ENCODE results near the gene AGPS.
"Not testable (repeated sequence)": the region's sequence is repeated elsewhere in the genome, so short reads cannot be mapped to it uniquely, and the experiment has no call there.

The AGPS gene

DNA sequence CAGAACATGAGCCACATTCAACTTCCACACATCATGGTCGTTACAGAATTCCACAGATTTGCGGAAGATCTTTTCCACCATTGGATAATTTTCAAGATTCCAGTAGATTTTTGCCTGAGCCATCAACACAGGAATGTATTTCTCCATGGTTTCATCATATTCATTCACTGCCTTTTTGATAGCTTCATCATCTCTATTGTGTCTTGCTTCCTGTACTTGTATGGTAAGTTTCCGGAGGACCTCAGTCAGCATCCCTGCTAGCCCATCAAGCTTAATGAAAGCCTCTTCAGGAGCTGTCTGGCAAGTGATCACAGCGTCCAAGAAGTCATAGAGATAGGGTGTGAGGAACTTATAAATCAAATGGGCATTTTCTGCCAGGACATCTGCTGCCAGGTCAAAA is 158.8 kb downstream of the AGPS start:
- not testable (repeated sequence) for DNase-seq (ENCODE audit: low read depth in 2 of 2)

DNA sequence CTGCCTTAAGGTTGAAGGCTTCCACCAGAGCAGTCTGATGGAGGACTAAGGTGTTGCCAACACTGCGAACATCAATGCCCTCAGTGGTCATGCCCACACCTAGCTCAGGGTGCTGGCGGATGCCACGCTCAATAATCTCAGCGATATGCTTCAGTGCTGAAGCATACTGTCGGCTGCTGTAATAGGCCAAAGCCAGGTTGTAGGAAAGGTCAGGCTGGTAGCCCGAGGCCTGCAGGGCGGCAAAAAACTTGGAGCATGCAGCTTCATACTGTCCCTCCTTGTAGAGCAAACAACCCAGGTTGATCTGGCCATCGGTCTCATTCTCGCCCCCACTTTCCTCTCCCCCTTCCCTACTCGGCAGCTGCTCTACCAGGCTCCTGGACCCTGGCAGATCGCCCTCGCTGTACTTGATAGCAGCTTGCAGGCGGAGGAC is 159.4 kb downstream of the AGPS start:
- no peak for DNase-seq (ENCODE audit: low read depth in 2 of 2)

DNA sequence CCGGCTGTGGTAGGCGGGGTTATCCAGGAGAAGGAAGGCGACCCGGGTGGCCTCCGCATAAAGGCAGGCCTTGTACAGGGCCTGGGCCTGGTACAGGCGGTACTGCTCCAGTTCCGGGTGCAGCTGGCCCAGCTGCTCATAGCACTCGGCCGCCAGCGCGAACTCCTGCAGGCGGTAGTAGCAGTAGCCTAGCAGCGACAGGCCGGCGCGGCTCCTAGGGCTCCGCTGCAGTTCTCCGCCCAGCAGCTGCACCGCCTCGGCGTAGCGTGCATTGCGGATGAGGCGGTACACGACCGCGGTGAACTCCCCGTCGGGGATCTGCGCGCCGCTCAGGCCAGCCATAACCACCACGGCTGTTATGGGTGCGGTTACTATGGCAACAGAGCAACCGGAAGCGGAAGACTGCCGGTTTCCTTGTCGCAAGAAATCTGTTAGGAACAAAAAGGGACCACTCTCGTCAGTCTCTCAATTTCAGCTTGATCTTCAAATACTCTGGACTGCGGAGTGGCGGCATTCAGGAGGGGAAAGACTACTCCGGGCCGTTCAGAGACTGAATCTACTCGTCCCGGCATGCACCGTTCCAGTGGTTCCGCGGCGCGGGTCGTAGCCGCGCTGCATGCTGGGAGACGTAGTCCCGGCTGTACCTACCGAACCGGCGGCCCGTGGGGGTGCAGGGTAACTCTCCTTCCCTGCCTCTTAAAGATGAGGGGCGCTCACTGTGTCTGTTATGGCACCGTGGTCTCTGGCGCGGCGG is 160.0 kb downstream of the AGPS start:
- peak; percentile 65 to 69 for DNase-seq (ENCODE audit: low read depth in 2 of 2)

DNA sequence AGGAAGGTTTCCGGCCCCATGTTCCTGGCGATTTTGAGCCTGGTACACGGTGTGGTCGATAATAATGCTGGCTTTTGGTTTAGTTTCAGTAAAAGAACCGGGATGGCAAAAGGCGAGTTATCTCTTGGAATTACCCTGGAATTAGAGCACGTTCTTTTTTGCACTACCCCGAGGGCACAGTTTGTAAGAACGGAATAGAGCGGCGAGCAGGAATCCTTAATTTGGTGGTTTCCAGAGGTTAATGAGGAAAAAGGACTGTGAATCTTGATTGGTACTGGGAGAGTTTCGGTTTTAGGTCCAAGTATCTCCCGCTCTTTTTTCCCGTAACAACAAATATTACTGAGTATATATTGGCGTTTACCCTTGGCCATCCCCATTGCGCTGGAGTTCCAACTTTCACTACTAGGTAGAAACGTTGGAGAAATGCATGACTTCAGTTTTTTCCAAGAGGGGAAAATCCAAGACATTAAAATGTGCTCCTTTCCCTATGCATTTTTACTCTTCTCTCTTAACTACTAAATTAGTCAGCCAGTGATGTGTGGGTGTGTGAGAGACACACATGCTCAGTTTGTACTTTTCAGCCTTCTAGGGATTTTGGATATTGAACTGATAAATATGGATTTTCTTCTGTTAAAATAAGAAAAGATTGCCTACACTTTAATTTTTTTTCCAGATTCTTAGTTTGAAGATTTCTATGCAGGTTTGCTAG is 160.8 kb downstream of the AGPS start:
- no peak for DNase-seq (ENCODE audit: low read depth in 2 of 2)

DNA sequence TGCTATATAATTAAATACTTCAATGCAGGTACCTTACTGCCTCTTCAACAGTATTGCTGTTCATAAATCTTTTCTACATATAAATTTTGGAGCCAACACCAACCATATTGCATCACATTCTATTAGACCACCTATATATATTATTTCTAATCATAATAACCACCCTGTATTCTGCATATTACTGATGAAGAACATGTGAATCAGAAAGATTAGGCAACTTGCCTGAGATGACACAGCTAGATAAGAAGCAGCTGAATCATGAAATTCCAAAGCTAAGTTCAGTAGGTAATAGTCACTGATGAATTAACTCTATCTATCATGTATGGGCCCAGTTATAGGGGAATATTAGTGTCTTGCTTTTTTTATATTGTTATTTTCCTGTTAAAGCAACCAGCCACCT is 161.8 kb downstream of the AGPS start:
- DNase-seq (ENCODE audit: low read depth in 2 of 2): no peak

DNA sequence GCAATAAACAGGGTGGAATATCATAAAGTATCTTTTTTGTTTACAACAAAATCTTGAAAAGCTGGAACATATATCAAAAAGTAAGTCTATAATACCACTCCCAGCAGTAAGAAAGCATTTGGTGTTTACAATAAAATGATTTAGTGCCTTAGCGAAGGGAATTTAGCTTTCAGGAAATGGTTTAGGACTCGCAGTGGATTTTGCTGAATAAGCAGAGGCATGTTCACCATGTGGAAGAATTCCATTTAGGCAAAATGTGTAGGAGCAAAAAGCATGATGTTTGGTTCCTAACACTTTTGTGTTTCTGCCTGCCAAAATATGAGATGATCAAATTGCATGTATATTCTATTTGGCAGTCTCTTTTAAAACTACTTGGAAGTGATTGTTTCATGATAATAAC is 163.6 kb downstream of the AGPS start:
- no peak for DNase-seq (ENCODE audit: low read depth in 2 of 2)

DNA sequence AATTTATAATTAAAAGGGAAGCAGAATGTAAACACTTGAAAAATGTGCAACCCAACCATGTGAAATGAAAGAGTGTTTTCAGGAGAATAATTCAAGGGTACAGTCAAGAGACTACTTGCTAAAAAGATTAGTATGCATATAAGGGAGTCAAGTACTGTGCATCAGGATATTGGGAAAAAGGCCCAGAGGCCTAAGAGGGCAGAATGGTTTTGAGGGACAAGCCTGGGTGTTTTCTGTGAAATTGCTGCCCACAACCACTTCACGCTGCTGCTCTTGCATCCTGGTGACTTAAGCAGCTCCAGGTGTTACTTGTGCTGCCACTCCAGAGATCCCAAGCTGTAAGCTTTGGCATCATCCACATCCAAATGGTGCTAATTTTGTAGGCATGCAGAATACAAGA is 165.2 kb downstream of the AGPS start:
- DNase-seq (ENCODE audit: low read depth in 2 of 2): no peak

DNA sequence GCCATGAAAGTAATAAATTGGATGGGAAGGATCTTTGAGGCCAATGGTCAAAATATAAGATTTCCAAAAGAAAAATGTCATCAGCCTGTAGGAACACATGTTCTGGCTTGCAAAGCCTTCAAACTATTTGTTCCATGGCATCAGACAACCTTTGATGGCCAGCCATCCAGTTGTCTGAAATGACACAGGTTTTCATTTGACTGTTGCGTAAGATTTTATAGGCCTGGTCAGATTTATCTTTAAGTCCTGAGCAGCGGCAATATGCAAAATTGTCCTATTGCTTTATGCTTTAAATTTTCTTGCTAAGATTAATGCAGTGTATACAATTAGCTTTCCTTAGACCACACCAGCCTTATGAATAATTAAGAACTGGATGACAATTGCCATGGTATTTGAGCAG is 167.1 kb downstream of the AGPS start:
- DNase-seq (ENCODE audit: low read depth in 2 of 2): no peak

DNA sequence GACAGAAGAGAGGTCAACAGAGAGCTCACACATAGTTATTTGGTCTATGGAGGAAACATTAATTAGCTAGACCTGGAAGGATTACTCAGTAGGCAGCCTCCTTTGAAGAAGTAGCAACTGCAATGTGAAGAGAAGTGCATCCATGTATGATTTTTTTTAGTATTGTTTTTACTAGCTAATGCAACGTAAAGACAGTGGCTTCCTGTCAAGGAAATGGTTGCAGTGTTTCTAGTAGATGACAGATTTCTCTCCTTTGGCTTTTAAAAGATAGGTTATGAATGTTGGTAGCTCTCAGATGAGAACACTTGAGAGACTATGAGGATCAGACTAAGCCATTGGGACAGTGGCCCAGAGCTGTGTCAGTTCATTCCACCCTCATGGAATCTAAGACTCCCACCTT is 175.8 kb downstream of the AGPS start:
- no peak for DNase-seq (ENCODE audit: low read depth in 2 of 2)

DNA sequence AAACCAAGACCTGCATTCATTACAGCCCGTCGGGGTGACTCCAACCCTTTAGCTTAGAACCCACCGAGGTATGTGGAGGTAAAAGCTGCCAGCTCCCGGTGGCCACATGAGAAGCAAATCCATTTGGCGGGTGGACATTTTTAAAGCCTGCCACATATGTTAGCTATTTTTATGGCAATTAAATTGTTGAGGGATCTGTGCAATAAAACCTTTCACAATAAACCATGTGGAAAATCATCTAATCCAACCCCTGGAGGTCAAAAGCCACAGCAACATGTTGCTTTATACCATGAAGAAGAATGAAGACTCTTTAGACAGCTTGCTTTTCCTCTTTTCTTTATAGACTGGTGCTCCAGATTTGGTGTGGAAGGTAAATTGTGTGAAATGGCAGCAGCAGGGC is 176.3 kb downstream of the AGPS start:
- no peak for DNase-seq (ENCODE audit: low read depth in 2 of 2)

DNA sequence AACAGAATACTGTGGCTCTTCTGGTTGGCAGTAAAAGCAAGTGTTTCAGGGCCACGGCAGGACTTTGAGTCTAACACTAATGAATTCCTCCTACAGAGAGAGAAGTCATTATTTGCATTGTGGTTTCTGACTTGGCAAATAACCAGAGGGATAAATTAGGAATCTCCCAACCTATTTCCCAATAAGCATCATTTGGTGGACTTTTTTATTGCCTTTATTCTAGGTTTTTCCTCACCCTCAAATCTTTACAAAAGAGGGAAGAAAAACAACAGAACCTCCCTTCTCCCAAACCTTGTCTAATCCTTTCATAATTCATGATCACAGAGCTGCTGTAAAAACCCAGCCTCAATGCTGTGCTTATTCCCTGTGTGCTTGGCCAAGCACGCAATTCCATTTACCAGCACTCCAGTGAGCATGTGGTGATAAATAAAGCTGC is 179.7 kb downstream of the AGPS start:
- no peak for DNase-seq (ENCODE audit: low read depth in 2 of 2)

DNA sequence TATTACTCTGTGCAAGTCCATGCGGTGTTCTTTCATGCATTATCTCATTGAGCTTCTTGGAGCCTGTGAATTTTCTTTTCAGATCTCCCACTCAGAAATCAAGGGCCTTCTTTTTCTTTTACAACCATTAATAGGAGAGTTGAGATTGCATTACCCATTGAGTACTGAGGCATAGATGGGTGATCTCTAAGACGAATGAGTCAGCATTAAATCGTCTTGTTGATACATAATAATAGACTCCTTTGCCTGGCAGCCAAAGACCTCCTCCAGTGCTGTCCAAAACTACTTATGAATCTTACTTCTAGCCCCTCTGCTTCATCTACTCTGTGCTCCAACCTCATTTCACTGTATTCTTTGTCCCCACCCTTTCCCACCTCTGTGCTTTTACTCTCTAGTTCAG is 180.5 kb downstream of the AGPS start:
- no peak for DNase-seq (ENCODE audit: low read depth in 2 of 2)

DNA sequence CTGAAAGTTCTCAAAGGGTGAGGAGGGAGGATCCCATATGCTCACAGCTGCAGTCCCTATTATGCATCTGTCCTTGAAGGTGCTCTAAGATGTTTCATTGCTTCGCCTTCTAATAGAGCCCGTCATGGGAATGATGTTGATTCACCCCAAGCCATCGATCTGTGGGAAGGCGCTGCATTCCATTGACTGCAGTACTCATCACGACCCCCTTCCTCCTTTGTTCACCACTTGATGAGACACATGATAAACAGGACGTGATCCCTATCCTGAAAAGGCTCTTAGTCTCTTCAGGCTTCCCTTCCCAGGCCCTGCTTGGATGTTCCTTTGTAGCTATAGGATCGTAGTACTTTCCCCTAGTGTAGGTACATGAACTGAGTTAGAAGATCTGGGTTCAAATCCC is 181.8 kb downstream of the AGPS start:
- DNase-seq (ENCODE audit: low read depth in 2 of 2): no peak

DNA sequence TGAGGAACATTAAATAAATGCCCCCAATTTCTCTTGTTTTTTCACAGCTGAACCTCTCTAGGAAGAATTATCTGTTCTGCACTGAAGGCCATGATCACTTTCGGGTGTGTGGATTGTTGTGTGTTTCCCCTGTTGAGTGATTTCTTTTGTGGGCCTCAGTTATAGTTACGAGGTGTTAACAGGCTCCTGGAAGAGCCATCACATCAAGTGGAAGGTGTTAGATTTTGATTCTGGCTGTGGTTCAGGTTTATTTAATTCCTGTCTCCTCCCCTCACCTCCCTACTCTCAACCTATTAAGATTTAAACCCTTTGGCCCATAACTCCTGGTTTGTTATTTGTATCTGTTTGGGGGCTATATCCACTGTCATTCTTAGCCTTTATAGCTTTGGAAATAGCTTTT is 182.8 kb downstream of the AGPS start:
- DNase-seq (ENCODE audit: low read depth in 2 of 2): no peak

DNA sequence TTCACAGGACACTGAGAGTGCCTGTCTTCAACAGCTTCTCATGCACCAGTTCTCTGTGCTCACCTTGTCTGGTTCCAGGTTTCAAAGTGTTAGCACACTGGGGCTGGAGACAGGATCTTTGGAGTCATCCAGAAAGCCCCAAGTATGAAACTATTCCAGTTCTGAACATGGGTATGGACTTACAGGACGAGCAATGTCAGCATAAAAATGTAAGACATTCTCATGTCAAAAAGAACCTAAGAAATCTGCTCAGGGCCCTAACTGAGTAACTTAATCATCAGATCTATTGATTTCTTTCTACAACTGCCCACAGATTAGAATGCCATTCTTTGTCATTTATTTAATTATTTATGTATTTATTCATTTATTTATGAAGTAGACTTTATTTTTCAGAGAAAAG is 184.5 kb downstream of the AGPS start:
- DNase-seq (ENCODE audit: low read depth in 2 of 2): no peak

DNA sequence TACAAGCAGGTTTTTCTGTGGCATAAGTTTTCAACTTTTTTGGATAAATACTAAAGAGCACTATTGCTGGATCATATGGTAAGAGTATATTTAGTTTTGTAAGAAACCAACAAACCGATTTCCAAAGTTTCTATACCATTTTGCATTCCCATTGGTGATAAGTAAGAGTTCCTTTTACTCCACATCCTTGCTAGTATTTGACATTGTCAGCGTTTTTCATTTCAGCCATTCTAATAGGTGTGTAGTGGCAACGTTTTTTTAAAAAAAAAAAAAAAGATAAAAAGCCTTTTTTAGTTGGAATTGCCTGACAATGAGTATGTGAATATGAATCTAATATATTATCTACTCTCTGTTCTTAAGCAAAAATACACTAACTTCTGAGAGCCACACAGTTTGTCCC is 185.9 kb downstream of the AGPS start:
- DNase-seq (ENCODE audit: low read depth in 2 of 2): no peak

DNA sequence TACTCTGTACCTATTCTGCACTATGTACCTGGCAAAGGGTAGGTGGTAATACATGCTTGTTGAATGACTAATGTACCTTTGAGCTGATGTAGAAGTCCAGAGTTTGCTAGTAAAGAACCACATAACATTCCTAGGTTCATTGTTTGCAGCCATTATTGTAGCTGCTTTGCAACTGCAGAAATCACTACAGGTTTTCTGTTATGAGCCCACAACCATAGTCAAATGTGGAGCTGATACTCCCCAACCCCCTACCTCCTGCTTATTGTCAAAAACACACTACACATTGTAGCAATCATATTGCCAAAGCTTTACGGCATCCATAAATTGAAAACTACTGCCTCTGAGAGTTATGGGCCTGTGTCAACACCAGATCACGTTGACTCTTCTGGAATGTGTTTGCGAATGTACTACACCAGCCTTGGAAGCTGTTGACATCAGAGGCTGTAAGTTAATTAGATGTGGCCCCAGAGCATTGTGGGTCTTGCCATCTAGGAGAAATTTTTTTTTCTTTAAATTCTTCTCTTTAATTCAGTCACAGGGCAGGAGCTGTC is 187.0 kb downstream of the AGPS start:
- DNase-seq (ENCODE audit: low read depth in 2 of 2): no peak

DNA sequence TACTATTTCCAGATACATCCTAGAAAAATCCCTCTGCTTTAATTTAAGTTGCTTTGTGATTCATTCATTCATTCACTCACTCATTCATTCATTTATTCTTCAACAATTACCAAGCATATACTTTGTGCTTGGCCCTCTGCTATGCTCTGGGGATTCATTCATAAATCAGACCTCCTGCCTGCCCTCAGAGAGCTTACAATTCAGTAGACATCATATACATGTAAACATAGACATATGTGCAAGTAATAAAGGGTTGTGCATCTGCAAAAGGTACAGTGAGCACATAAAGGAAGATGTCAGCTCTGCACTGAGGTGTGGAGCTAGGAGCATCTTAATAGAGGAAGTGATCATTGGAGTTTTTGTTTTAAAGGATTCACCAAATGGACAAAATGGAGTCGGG is 189.4 kb downstream of the AGPS start:
- no peak for DNase-seq (ENCODE audit: low read depth in 2 of 2)

DNA sequence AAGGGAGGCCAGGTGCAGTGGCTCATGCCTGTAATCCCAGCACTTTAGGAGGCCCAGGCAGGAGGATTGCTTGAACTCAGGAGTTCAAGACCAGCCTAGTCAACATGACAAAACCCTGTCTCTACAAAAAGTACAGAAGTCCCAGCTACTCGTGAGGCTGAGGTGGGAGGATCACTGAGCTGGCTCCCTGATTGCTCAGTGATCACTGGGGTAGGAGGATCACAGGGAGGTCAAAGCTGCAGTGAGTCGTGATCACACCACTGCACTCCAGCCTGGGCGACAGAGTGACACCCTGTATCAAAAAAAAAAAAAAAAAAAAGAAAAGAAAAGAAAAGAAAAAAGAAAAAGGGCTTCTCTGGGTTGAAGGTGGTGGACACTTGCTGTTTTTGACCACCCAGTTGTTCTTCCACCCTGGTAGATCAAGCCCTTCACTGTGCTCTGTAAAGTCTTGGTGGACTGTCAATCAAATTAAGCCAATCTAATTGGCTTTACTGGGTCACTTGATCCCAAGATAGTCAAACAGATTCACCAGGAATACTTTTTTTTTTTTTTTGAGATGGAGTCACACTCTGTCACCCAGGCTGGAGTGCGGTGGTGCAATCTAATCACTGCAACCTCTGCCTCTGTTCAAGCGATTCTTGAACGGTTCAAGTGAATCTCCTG is 191.6 kb downstream of the AGPS start:
- DNase-seq (ENCODE audit: low read depth in 2 of 2): no peak

DNA sequence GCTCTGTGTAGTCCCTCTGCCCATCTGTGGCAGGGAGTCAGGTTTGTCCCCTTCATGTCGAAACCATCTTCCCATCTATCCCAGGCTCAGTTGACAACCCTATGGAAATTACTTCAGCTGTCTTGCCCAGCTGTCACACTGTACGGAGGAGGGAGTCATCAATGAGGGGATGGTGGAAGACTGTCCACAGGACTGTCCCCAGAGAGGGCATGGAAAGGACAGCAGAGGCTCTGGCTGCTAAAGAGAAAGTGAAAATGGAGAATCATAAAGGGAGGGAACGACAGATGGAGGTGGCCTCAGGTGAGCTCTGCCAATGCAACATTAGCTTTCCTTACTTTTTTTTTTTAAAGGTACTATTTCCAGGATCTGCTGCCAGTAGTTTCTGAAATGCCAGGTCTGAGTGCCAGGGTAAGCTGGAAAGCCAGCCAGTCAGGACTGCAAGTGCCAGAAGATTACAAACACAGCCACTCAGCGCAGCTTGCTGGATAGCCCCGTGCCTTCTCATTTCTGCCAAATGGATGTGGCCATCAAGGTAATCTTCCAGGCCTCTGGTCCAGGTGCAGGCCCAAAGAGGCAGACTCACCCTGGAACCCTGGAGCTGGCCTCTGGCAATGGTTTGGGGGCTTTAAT is 192.8 kb downstream of the AGPS start:
- DNase-seq (ENCODE audit: low read depth in 2 of 2): no peak

DNA sequence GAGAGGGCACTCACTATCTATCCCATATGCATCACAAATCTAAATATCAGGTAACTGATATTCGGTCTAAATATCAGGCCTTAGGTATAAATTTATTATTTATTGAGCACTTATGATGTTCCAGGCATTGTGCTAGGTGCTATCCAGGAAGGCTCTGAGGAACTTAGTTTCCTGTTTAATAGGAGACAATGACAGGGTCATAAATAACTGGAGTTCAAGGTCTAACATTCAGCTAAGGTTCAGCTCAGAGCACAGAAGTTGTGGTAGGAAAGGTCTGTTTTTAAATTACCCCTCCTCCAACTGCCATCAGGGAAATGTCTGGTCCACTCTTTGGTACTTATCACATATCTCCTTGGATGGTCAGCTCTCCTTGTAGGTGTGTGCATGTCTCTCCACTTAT is 193.6 kb downstream of the AGPS start:
- DNase-seq (ENCODE audit: low read depth in 2 of 2): no peak

DNA sequence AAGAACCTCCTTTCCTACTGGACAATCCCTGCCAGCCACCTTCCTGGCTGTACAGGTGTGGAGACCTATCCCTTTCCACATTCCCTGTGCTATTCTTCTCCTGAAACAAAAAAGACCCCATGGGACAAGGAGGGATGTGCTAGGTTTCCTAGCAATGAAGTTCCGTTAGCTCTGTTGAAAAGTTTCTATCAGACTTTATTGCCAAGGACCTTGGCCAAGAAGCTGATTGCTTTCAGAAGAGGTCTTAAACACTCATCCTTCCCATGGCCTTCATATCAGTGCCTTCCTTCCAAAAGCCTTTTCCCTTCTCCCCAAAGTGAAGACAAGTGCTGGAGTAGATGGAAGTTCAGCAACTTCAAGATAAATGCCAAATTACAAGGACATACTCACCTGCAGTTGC is 194.8 kb downstream of the AGPS start:
- no peak for DNase-seq (ENCODE audit: low read depth in 2 of 2)
